GM21360 (cell line): ENCODE data around the gene ISY1.
A peak's percentile ranks its signal among the peaks of the same experiment; 100 is the strongest.
"Not testable (repeated sequence)": the region's sequence is repeated elsewhere in the genome, so short reads cannot be mapped to it uniquely, and the experiment has no call there.

Experiments
- ATAC-seq: cut with Tn5 transposase; IDR thresholded peaks from one replicate; pipeline ENCODE4 v1.9.1; 2021; ENCODE audit warnings: mild to moderate bottlenecking, moderate library complexity; ENCODE audit not compliant: unreplicated experiment

The ISY1 gene

DNA sequence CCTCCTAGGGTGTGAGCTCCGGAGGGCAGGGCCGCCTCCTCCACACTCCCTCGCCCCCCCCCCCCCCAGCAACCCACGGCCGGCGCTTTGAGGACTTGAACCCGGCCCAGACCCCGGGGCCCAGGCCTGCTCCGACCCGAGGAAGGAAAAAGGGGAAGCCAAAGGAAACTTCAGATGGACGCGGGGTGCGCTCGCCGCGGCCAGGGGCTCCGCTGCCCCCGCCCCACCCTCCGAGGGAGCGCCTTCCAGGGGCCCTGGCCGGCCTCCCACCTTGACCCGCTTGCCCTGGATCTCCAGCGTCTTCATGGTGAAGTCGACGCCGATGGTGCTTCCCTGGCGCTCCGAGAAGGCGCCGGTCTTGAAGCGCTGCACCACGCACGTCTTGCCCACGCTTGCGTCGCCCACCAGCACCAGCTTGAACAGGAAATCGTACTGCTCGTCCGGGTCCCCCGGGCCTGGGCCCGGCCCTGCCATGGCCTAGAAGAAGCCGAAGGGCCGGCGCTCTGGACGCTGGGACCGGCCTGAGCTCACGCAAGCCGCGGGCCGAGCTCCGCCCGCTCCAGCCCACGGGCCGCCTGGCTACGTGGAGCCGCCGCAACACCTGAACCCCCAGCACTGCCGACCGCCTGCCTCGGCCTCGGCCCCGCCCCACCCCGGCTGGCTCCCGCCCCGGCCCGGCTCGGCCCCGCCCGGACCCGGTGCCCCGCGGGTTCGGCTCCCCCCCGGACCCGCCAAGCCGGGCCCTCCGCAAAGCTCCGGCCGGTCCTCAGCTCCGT lies 39.7 kb downstream of the ISY1 start:
- no peak for ATAC-seq

DNA sequence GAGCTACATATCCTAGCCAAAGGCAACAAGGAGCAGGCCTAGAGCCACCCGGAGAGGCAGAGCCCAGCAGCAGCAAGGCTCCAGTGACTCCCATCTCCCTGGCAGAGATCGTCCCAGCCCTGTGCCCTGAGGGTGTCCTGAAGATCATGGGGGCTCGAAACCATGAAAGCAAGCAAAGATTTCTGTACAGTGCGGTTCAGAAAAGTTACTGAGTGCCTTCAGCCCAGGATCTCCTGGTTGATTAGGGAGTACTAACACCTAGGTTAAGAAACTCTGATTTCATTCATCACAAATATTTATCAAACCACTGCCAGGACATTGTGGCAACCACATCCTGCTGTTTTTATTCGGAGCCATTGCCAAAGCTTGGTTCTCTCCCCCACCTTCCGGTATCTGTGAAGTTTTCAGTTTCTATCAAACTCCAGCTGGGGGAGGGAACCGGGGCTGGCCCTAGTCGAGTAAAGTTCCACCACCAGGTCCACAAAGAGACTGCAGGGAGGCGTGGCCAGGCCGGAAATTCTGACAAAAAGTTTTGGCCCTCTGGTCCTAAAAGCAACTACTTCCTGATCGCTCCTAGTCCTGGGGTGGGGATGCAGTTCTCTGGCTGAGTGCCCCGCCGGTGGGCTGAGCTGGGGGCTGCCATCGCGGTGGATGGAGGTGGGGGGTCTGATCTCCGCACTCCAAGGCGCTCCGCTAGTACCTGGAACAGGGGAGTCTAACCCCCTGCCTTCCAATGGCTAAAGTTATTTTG lies 40.4 kb downstream of the ISY1 start:
- ATAC-seq, result peak; percentile 52

DNA sequence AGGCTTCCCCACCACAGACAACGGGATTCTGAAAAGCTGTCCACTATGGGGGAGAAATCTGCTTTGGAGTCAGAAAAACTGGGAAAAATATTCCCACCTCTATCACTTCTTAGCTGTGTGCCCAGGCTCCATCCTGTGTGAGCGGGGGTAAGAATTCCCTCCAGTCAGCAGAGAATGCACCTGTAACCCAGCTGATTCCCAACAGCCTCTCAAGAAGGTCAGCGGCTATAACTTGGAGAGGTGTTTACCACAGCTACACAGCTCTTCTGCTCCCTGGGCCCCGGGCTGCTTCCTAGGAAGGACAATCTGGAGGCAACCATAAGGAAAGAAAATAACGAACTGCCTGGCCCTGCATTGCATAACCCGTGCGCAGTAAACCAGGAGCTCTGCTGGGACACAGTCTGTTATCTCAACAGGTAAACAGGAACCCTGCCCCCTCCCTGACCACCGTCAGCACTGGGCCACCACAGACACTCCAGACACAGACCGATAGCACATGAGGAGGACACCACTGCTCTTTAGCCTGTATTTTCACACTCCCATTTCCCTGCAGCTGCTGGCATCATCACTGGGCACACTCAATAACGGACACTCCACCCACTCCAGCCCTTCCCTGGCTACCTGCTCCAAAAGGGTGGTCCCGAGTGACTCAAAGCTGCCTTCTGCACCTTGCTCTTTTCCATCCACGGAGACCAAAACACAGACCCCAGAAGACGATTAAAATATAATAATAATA lies 41.3 kb downstream of the ISY1 start:
- ATAC-seq, result no peak

DNA sequence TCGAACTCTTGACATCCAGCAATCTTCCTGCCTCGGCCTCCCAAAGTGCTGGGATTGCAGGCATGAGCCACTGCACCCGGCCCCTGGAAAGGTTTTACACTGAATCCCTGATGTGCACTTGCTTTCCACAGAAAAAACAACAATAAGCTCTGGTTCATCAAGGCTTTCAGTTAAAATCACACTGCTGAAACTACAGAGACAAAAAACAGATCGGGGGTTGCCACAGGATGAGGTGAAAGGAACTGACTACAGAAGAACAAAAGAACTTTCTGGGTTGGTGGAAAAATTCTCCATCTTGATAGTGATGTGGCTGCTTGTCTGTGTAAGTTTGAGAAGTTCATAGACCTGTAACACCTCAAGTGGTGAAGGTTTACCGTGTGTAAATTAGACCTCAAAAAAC lies 42.1 kb downstream of the ISY1 start:
- no peak for ATAC-seq

DNA sequence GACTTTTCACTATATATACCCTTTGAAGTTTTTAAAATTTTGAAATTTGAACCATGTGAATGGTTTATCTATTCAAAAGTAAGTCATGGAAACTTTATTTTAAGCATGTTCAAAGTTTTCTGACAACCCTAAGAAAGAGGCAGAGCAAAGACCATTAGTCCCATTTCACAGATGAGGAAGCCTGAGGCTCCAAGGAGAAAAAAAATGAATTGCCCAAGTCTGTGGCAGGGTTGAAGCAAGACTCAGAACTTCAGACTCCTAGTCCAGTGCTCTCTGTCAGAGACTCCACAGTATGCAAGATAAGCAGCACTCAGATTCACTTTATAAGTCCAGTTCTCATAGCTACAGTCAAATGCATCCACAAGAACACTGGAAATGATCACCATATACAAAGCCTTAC lies 43.7 kb downstream of the ISY1 start:
- ATAC-seq, result no peak

DNA sequence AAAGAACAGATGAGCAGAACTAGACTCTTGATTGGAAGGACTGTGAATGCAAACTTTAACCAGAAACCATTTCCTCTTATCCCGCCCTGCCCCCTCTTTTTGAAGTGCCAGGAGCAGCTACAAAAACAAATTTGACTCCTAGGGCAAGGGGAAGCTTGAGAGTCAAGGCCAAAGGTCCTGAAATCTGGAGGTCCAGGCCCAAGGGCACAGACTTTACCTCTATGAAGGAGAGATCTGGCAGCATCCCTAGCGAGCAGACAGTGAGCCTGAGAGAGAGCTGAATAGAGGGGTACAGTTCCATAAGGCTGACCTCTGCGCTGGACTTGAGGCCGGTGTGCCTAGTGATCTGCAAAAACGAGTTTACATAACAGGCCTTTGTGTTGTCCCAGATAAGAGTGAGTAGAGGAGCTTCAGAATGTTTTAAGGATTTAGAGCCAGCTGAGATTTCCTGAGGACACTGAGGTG lies 44.3 kb downstream of the ISY1 start:
- no peak for ATAC-seq

DNA sequence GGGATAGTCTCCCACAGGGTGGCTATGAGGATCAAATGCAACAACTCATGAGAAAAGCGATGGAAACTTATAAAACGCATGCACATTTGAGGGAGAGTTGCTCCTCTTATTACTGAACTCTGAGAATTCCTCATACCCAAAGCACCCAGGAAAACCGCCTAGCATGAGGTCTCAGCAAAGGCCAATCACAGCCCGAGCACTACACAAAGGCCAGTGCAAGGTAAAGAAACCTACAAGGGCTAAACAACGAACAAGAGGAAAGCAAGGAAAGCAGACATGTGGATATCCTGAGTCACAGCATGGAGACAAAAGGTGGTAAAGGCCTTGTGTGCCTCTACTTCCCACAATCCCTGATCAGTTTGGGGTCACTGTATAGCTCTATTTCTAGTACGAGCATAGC lies 46.4 kb downstream of the ISY1 start:
- ATAC-seq, result no peak

DNA sequence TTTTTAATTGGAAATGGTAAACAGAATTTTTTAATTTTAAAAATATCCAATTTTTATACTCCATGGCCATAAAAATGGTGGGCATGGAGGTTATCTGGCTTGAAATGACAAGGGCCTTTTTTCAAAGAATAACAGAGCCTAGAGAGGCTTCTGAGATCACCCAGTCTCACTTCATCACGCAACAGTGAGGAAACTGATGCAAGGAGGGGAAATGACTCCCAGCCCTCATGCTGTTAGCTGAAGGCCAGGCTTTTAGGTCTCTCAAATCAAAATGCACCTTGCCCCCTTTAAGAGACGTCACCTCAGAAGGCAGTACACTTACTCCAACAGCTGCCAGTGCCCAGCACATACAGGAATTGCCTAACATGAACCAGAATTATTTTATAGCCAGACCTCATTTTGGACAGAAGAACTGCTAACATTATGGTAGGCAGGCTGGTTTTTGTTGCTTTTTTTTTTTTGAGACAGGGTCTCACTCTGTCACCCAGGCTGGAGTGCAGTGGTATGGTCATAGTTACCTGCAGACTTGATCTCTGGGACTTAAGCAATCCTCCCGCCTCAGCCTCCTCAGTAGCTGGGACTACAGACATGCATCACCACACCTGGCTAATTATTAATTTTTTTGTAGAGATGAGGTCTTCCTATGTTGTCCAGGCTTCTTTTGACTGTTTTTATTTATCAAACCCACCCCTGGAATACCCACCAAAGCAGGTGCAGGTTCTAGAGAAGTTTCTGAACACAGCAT lies 48.4 kb downstream of the ISY1 start:
- no peak for ATAC-seq

DNA sequence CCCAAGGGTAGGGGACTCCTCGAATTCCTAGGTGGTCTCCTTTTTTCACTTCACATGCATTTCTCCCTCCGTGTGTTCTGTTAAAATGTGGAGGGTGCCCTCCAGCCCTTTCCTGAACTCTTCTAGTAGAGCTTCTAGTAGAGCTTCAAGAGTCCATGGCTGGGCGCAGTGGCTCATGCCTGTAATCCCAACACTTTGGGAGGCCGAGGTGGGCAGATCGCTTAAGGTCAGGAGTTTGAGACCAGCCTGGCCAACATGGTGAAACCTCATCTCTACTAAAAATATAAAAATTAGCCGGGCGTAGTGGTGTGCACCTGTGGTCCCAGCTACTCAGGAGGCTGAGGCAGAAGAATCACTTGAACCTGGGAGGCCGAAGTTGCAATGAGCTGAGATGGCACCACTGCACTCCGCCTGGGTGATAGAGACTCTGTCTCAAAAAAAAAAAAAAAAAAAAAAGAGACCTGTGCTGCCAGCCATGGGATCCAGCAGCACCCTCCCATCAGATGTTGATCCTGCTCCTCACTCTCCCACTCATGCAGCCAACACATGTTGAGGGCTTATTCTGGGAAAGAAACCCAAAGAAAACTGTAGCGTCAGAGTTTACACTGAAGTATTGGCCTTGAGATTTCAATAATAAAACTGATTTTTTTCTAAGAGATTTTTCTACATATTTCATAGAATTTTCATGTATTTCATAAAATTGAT lies 49.6 kb downstream of the ISY1 start:
- ATAC-seq, result not testable (repeated sequence)

DNA sequence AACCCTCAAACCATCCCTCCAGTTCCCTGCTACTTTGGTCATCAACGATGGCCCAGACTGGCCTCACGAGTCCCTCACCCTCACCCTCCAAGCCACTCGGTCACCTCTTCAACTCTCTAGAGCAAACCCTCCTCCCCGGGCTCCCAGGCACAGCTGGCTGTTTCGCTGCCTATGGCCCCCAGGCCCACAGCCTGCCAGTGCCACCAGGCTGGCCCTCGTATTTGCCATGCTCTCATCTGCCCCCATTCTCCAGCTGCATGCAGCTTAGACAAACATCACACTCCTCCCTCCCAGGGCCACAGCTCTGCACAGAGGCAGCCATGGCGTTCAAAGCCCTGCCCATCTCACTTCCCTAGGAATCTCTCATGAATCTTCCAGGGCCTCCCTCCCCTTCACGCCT lies 53.1 kb downstream of the ISY1 start:
- no peak for ATAC-seq

DNA sequence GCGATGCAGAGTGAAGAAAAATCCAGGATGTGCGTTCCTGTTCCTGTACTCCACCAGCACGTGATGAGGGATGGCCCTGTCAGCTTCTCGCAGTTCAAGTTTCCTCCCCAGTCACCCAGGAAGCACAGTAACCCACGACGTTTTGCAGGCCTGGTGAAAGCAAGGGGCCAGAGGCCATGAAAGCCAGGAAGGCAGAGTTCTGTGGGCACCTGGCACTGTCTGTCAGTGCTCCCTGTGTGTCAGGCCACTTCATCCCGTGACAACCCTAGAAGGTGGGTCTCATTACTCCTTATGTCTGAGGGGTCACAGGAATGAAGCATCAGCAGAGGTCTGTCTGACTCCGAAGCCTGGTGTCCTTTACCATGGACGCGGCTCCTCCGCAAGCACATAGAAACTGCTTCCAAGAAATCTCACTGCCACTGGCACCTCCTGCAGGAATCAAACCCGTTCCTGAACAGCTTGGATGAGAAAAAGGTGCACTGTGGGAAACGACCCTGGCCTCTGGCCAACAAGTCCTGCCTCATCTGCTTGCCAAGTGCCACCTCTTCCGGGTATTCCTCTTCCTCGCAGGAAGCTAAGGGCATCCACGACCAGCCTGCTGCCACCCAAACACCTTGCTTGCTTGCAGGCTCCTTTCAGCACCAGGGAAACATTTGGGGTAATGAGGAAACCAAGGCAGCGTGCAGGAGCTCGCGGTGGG lies 53.8 kb downstream of the ISY1 start:
- ATAC-seq, result no peak

DNA sequence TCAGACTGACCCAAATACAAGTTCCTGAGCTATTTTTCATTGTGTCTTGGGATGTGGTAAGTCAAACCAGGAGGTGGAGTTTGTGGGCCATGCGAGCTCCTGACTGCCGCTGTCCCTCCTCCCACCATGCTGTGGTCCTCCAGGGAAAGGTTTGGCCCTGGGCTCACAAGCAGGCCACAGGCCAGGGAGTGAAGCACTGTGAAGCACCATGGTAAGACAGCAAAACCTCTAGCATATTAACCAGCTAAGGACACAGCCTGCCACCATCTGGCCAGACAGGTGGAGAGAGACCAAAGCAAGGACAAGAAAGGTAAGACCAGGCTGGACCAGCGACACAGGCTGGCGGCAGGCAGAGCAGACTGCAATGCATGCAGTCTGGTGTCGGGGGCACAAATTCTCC lies 54.5 kb downstream of the ISY1 start:
- ATAC-seq, result no peak

DNA sequence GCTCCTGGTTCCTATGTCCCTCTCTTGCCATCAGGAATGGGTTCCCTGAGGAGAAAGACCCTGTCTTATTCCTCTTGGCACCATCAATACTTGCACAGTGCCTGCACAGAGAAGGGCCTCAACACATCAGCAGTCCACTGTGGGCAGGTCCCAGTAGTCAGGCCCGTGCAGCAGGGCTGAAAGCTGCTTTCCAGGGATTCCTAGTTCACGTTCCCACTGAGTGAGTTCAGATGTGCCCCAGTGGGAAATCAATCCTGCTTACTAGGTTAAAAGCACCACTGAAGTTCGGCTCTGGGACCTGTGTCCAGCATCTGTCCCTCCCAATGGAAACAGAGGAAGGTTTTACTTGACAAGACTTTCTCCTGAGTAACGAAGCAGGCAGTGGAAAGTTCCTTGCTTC lies 55.0 kb downstream of the ISY1 start:
- no peak for ATAC-seq

DNA sequence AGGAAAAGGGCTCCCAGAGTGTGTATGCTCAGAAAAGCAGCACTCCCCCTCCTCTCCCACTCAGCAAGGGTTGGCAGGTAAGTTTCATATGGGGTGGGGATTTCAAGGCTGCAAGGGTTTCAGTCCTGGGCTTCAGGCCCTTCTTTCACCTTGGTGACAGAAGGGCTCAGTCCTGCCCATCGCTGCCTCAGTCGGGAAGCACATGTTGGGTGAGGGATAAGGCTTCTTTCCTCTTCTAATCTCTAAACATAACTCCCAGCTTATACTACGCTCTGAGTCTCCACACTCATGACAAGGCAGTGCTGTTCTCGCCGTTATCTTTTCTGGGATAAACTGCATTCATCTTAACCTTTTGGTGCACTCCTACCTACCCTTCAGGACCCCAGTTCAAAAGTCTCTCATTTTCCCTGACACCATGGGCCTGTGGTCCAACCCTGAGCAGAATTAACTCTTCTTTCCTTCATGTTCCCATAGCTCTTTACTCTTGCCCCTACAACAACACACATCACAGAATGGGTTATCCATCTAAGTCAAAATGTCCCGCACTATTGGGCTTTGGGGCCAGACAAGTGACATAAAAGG lies 56.3 kb downstream of the ISY1 start:
- ATAC-seq, result no peak

DNA sequence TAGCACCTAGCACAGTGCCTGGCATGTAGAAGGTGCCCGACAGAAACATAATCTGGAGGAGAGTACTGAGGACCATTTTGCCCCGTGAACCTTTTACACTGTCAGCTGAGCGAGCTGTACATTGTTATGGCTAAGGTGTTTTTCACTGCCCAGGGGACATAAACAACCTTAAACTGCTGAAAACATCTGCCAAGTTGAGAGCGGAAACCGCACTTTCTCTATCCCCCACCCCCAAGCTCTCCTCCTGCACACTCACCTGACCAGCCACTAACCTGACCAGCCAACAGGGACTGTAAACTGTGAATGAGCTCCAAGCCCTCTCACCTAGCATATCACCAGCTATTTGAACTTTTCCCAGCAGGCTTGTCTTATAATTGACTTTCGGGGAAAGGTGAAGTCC lies 56.8 kb downstream of the ISY1 start:
- no peak for ATAC-seq

DNA sequence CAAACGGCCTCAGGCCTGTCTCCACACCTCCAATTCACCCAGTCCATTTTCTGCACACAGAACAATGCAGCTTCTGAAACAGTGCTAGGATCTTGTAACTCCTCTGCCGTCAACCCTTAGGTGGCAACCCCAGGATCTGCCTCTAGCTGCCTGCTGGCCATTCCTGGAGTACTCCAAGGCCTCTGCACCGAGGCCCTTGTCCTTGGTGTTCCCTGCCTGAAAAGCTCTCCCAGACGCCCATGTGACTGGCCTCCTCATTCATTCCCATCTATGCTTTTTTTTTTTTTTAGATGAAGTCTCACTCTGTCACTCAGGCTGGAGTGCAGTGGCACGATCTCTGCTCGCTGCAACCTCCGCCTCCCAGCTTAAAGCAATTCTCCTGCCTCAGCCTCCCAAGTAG lies 57.6 kb downstream of the ISY1 start:
- no peak for ATAC-seq

DNA sequence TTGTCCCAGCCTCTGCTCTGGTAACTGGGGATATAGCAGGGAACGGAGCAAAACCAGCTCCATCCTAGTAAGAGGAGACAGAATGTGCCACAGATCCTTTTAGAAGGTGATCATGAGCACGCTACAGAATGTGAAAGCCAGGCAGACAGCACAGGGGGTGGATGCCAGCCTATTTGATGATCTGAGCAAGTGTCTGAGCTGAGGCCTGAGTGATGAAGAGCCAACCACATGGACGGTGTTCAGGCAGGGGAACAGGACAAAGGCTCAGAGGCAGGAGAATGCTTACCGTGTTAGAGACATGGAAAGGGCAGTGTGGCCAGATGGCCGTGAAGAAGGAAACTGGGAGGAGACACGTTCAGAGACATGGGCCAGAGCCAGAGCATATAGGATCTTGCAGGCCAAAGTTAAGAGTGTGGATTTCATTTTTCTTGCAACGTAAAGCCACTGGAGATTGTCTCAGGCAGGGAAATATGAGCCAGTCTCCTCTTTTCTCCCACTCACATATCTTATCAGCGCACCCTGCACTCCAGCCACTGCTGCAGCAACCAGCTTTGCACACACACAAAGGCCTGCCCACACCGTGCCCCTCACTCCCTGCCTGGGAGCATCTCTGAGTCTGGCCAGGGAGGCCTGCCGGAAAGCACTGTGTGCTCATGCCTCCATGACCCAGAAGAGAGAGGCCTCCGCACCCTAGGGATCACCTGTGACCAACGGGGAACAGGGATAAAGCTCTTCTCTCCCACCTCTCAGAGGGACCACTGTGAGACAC lies 59.3 kb downstream of the ISY1 start:
- ATAC-seq, result no peak

DNA sequence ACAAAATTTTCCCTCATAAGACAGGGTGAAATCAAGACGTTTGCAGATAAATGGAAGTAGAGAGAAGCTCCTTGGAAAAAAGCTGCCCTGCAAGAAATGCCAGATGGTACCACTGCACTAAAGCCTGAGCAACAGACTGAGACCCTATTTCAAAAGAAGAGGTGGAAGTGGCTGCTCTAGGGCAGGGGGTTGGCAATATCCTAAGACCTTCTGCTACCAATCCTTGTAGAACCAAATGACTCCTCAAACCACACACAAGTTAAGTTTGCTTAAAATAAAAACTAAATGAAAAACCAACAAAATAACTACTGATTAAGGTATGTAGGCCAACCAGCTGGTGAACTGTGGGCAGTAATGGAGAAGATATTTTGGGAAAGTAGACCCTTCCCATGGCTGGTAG lies 60.6 kb downstream of the ISY1 start:
- no peak for ATAC-seq

DNA sequence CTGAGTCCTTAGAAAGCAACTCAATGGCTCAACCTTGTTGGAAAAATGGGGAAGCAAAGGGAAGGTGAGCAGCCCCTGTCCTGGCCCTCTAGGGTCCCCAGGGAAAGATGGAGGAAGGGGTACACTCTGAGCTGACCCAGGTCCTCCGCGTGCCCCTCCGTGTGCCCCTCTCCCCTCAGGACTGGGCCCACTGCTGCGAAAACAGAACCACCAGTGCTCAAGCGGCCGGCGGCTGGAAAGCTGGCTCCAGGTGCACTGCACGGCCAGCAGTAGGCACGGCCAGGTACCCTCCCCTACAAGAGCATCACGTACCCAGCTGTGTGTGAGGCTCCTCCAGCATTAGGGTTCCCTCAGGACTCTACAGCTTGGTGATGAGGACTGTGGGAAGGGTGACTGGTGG lies 65.6 kb downstream of the ISY1 start:
- ATAC-seq, result no peak
